CD4-positive, alpha-beta T cell treated with Interleukin-10 for 1 hour (primary cell): Measurements from ENCODE around the gene PDIA4.

Experiments used
- DNase-seq: peaks from one replicate; pipeline ENCODE4 v3.0.0-alpha.2; 2020

The PDIA4 gene

DNA sequence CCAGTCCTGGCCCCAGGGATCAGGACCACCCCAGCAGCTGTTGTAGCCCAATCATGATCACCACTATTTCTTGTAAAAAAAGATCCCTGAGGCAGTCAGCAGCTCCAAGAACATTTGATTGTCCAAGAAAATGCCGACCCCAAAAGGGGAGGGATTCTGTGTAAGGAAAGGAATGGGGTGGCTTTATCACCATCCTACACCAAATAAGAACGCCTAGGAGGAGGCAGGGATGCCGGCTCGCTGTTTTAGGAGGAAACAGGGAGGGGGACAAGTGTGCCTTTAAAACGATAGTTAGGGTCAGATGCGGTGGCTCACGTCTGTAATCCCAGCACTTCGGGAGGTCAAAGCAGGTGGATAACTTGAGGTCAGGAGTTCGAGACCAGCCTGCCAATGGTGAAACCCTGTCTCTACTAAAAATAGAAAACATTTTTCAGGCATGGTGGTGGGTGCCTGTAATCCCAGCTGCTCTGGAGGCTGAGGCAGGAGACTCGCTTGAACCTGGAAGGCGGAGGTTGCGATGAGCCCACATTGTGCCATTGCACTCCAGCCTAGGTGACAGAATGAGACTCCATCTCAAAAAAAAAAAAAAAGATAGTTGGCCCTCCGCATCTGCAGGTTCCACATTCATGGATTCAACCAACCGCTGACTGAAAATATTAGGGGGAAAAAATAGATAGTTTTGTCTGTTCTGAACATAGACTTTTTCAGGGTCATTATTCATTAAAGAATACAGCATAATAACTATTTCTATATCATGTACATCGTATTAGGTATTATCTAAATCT is 63.6 kb downstream of the PDIA4 start:
- peak; percentile 40 for DNase-seq

- DNase-seq: peak; percentile 10
These were observed 64.5 kb downstream of the PDIA4 start for GRCh38 chr7:148963583-148964482.

DNA sequence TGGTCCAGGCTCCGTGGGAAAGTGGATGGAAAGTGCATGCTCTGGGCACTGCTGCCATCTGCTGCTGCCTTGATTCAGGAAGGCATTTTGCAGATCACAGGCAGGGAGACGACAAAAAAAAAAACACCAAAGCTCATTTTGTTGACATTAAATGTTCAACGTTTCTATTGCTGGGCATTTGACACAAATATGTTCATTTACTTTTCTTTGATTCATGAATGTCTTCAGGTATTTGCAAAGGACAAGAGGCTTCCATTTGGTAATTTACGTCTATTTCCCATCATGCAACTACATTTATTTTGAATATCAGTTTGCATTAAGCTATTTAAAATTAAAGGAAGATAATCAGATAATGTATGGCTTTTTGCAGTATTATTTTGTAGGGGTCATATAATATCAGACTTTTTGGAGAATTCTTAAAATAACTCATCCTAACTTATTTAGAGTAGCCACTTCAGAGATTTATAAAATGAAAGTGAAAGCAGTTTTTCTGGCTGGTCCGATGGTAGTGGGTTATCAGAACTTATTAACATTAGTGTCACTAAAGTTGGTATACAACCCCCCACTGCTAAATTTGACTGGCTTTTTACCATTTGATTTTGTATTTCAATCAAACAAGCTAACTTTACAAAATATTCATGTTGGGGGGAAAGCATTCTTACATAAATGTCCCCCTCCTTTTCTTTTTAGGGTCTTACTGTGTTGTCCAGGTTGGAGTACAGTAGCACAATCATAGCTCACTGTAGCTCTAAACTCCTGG is 65.3 kb downstream of the PDIA4 start:
- peak; percentile 75 for DNase-seq

DNA sequence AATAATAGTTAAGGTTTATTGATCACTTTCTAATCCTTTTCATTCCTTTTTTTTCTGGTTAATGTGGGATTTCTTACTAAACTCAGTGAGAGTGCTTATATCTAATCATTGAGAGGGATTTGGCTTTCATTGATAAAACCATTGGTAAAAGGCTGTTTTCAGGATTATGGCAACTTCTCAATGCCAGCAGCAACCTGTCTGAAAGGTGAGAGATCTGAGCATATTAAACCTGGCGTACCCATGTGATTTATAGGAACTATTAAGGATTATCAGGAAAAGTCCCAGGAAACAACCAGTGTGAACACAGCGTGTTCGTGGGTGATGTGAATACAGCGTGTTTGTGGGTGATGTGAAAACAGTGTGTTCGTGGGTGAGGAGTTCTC is 65.9 kb downstream of the PDIA4 start:
- DNase-seq: no peak

DNA sequence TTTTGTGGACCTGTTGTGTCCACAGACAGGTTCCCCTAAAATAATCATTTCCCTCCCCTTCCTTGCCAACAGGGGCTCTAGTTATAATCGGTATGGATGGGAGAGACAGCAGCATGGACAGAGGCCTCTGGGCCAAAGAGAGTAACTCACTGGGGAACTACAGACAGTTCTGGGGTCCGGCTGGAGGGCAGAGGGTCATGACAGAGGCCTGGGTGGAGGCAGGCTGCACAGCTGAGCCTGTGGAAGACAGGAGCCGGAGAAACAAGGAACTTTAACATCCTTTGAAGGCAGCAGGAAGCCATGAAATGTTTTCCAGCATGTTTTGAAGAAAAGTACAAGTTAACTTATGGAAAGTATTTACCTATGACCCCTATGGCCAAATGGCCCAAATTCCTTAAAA is 68.6 kb downstream of the PDIA4 start:
- no peak for DNase-seq

- DNase-seq: no peak
These were observed 70.2 kb downstream of the PDIA4 start for GRCh38 chr7:148958061-148958460.

- no peak for DNase-seq
These were observed 73.5 kb downstream of the PDIA4 start for GRCh38 chr7:148954766-148955165.

- no peak for DNase-seq
These were observed 74.6 kb downstream of the PDIA4 start for GRCh38 chr7:148953676-148954075.
